Measurements from ENCODE around the gene RPS3. TPM values are rescaled to one million over a fixed set of nuclear protein-coding genes. Genes with fewer than 3 reads are reported as not detected.

RPS3 gene
- total RNA-seq, 1 donor from 2014 or later: 1,761 TPM

DNA sequence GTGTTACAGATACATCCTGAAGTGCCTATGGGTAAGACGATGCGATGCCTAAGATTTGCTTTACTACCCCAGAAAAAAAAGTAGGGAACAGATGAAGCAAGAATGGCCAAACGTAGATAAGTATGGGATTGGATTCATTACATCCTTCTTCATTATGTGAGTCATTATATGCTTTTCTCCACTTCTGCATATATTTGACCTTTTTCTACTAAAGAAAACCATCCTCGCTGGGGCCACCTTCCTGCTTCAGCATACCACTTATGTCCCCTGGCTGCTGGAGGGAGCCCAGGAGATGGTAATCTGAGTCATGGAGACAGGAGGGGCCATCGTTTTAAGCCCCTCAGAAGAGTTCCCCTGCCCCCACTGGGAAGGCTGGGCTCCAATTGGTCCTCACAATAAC is 48.1 kb downstream of the RPS3 start:
- H3K9me3 ChIP-seq: no peaks in the 10 kb centered on the region
- H3K4me1 ChIP-seq: no peaks in the 10 kb centered on the region
- TF ChIP-seq, protein P1, sequence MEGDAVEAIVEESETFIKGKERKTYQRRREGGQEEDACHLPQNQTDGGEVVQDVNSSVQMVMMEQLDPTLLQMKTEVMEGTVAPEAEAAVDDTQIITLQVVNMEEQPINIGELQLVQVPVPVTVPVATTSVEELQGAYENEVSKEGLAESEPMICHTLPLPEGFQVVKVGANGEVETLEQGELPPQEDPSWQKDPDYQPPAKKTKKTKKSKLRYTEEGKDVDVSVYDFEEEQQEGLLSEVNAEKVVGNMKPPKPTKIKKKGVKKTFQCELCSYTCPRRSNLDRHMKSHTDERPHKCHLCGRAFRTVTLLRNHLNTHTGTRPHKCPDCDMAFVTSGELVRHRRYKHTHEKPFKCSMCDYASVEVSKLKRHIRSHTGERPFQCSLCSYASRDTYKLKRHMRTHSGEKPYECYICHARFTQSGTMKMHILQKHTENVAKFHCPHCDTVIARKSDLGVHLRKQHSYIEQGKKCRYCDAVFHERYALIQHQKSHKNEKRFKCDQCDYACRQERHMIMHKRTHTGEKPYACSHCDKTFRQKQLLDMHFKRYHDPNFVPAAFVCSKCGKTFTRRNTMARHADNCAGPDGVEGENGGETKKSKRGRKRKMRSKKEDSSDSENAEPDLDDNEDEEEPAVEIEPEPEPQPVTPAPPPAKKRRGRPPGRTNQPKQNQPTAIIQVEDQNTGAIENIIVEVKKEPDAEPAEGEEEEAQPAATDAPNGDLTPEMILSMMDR (IDR thresholded peaks at IDR 0.05): no peak
- no peak overlapping the region for H3K27ac ChIP-seq
- no peaks in the 10 kb centered on the region for H3K27me3 ChIP-seq (ENCODE audit: low read depth)
- DNase-seq (no peak), ATAC-seq (no peak)
- no peaks in the 10 kb centered on the region for H3K36me3 ChIP-seq
- intact Hi-C loops (cut with DNase I): loop anchor here (5.0 kb wide), 1 partner anchor 85 kb away; no protein-coding TSS in a partner anchor
- no peak overlapping the region for H3K4me3 ChIP-seq

DNA sequence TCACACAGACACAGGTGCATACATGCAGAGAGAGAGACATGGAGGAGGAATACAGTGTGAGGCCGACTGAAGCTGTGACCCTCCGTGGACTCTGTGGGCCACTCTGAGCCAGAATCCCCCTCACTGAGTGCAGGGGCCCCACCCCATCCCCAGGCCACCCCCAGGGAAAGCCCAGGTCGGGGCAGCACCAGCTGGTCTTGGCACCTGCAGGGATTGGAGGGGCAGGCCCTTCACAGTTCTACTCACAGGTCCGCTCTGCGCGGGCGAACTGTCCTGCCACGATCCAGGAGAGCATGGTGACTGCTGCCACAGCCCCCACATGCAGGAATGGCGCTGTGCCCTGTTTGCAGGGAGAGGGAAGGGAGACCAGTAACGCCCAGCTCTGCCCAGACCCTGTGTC is 50.0 kb downstream of the RPS3 start:
- TF ChIP-seq, protein P1 (IDR thresholded peaks at IDR 0.05): no peak
- Histone ChIP-seq H3K27ac (no peak overlapping the region), H3K27me3 (ENCODE audit: low read depth) (no peaks in the 10 kb centered on the region), H3K9me3 (no peaks in the 10 kb centered on the region), H3K36me3 (no peaks in the 10 kb centered on the region), H3K4me1 (no peaks in the 10 kb centered on the region), H3K4me3 (no peak overlapping the region)
- intact Hi-C loops (cut with DNase I): loop anchor here (5.0 kb wide), 1 partner anchor 83 kb away; no protein-coding TSS in a partner anchor
- DNase-seq (no peak), ATAC-seq (no peak)

DNA sequence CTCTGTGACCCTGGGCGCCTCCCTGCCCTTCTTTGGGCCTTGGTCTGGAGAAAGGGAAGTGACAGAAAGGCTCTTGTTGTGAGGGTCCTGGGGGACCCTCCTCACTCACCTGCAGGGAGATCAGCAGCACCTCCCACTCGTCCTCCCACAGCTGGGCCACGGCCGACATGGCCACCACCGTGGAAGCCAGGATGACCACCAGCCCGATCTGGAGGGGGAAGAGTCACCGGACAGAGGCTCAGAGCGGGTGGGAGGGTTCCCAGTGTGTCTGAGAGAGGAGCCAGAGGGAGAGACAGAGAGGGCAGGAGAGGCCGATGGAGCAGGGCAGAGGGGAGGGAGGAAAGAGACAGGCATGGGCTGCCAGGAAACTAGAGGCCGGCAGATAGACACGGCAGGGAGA is 50.5 kb downstream of the RPS3 start:
- Histone ChIP-seq H3K27me3 (ENCODE audit: low read depth) (no peaks in the 10 kb centered on the region), H3K36me3 (no peaks in the 10 kb centered on the region), H3K4me1 (no peaks in the 10 kb centered on the region), H3K4me3 (no peak overlapping the region), H3K27ac (no peak overlapping the region), H3K9me3 (no peaks in the 10 kb centered on the region)
- intact Hi-C loops (cut with DNase I): loop anchor here (5.0 kb wide), 1 partner anchor 83 kb away; no protein-coding TSS in a partner anchor
- DNase-seq (no peak), ATAC-seq (no peak)
- TF ChIP-seq, protein P1 (IDR thresholded peaks at IDR 0.05): no peak

DNA sequence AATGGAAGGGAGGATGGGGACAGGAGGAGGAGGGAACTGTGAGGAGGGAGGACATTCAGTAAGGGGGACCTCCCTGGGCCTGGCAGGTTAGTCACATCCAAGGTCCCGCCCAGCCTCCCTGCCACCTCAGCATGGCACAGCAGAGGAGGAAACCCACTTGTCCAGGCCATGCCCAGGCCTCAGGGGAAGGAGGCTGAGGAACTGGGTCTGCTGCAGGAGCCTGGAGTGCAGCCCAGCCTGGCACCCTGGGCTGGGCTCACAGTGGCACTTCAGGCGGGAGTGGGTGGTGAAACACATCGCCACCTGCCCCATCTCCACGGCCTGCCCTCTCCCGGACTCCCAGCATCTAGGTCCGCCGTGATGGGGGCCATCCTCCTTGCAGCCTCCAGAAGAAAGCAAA is 50.9 kb downstream of the RPS3 start:
- Histone ChIP-seq H3K4me3 (no peak overlapping the region), H3K36me3 (no peaks in the 10 kb centered on the region), H3K4me1 (no peaks in the 10 kb centered on the region), H3K9me3 (no peaks in the 10 kb centered on the region), H3K27me3 (ENCODE audit: low read depth) (no peaks in the 10 kb centered on the region), H3K27ac (no peak overlapping the region)
- DNase-seq (no peak), ATAC-seq (no peak)
- intact Hi-C loops (cut with DNase I): no loop called here
- TF ChIP-seq, protein P1 (IDR thresholded peaks at IDR 0.05): no peak

DNA sequence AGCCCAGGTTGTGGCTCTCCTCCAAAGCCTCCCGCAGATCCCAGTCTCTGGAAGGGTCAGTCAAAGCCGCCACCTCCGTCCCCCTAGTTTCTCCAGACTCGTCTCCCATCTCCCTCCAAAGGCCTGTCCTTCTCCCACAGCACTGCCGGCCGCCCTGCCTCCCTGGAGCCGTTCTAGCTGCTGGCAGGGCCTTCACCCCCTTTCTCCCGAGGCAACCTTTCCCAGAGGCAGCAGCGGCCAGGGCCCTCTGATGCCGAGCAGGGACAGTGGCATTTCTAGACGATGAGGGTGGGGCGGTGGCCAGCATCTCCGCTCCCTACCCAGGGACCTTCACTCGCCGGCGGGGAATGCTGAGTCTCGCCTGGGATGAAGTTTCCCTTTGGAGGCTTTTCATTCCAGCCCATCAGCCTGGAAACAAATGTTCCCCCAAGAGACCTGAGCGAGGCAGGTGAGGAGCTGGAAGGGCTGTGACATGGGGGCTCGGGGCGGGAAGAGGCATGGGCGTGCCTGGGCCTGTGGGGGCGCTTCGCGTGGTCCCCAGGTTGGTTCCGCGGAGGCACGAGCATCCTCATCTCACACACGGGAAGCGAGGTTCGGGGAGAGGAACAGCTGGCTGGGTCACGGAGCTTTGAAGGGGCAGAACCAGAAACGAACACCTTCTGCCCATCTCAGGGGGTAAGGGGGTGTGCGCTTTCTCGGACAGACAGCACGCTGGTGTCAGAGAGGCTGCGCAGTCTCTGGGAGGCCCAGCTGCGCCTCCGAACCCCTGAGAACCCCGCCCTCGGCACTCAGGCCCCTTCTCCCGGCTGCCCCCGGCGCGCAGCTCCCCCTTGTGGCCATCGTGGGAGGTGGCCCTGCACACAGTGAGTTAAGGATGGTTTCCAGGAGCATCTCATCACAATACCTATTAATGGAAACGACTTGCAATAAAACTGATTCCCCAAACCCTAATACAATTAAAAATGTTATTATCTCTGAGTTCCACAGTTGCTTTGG is 51.8 kb downstream of the RPS3 start:
- DNase-seq: no peak
- TF ChIP-seq, protein P1 (IDR thresholded peaks at IDR 0.05): peak; percentile 66
- no peak overlapping the region for H3K27ac ChIP-seq

More for the DNA sequence above, 51.8 kb downstream of the RPS3 start:
- H3K27me3 ChIP-seq (ENCODE audit: low read depth): no peaks in the 10 kb centered on the region
- H3K36me3 ChIP-seq: no peaks in the 10 kb centered on the region
- peak; percentile 22 to 51 for ATAC-seq
- no peaks in the 10 kb centered on the region for H3K9me3 ChIP-seq
- no peaks in the 10 kb centered on the region for H3K4me1 ChIP-seq
- intact Hi-C loops (cut with DNase I): no loop called here
- no peak overlapping the region for H3K4me3 ChIP-seq

All from lower lobe of right lung (tissue), 2 donors.